Activated T-helper 2 cell treated with anti-CD3 and anti-CD28 coated beads, Interferon-gamma antibody, Interleukin-2, Interleukin-4, amounts not matched to agents 10 μg/mL and 5 μg/mL and 100 μg/mL, durations not matched to agents 14 hours and 24 hours and 36 hours (primary cell): Measurements from ENCODE around the gene MREG. TPM values are rescaled to one million over a fixed set of nuclear protein-coding genes. Genes with fewer than 3 reads are reported as not detected.
A peak's percentile ranks its signal among the peaks of the same experiment; 100 is the strongest.
"Not testable (repeated sequence)": the region's sequence is repeated elsewhere in the genome, so short reads cannot be mapped to it uniquely, and the experiment has no call there.

Experiments used
- DNase-seq: peaks from one replicate; pipeline ENCODE4 v3.0.0; 2021; ENCODE audit warnings: low spot score
- H3K27ac Mint-ChIP-seq: one replicate; pipeline ENCODE4 v1.8.0; 2021; ENCODE audit warnings: mixed read lengths
- H3K27me3 Mint-ChIP-seq: one replicate; pipeline ENCODE4 v1.8.0; 2021; ENCODE audit warnings: low read depth, mixed read lengths
- H3K36me3 Mint-ChIP-seq: one replicate; pipeline ENCODE4 v1.8.0; 2021; ENCODE audit warnings: low read depth, mixed read lengths
- H3K4me1 Mint-ChIP-seq: one replicate; pipeline ENCODE4 v1.8.0; 2021; ENCODE audit warnings: low read depth, mixed read lengths
- H3K4me3 Mint-ChIP-seq: one replicate; pipeline ENCODE4 v1.8.0; 2021; ENCODE audit warnings: low read depth, mild to moderate bottlenecking, moderate library complexity, mixed read lengths
- H3K9me3 Mint-ChIP-seq: one replicate; pipeline ENCODE4 v1.8.0; 2021; ENCODE audit warnings: mixed read lengths
- intact Hi-C: fragments of 100-400 bp; cut with micrococcal nuclease; formaldehyde crosslinking; loops from one replicate; pipeline ENCODE4 v1.15.1; 2023
- total RNA-seq: library from RNA; stranded (reverse); gene quantifications from 2 replicates; pipeline ENCODE4 v1.2.3, GENCODE V29; 2022

MREG gene
- total RNA-seq, 1 donor from 2014 or later, result 15.3 TPM

DNA sequence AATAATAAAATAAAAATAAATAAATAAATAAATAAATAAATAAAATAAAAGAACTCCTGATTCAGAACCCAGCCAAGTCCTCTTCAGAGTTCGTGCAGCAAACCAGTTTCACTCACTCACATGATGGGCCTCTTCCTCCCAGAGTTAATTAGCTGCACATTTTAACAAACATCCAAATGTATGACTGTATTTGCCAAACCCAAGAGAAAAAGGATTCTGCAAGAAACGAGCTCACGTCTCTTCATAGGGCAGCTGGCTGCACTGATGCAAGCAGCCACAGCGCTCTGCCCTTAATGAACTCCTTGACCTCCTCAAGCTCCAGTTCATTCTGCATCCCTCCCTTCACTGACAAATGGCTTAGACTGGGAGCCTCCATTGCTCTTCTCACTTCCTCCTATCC, 55.1 kb downstream of the MREG start:
- intact Hi-C loops, result no loop called here
- Mint-ChIP-seq H3K4me1 (peaks cover 2% of the 10 kb centered on the region), H3K9me3 (no peaks in the 10 kb centered on the region), H3K4me3 (no peak overlapping the region), H3K27me3 (no peaks in the 10 kb centered on the region), H3K27ac (no peak overlapping the region), H3K36me3 (peaks cover 4% of the 10 kb centered on the region)
- no peak for DNase-seq

DNA sequence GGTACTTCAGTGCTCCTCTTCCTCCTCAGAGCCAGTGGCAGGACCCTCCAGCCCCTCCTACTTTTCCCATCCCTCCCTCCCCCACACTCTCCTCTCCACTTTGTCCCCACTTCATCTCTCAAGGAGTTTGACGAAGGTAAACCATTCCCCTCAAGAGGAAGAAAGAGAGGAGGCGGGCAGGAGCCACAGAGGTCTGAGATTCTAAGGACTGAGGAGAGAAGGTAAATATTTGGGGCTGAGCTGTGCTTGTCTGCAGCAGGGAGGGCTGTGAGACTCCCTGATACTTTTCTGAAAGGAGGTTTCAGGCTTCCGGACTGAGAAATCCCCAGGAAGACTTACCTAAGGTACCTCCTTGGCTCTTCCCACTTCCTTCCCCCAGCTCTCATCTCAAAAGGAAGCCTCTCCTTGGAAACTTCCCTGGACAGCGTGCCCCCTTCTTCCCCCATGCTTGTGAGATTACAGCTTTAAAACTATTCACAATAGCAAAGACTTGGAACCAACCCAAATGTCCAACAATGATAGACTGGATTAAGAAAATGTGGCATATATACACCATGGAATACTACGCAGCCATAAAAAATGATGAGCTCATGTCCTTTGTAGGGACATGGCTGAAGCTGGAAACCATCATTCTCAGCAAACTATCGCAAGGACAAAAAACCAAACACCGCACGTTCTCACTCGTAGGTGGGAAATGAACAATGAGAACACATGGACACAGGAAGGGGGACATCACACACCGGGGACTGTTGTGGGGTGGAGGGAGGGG, 55.8 kb downstream of the MREG start:
- H3K4me3 Mint-ChIP-seq, H3K9me3 Mint-ChIP-seq, DNase-seq, H3K36me3 Mint-ChIP-seq, H3K4me1 Mint-ChIP-seq, H3K27me3 Mint-ChIP-seq, H3K27ac Mint-ChIP-seq, intact Hi-C loops: not testable (repeated sequence)

DNA sequence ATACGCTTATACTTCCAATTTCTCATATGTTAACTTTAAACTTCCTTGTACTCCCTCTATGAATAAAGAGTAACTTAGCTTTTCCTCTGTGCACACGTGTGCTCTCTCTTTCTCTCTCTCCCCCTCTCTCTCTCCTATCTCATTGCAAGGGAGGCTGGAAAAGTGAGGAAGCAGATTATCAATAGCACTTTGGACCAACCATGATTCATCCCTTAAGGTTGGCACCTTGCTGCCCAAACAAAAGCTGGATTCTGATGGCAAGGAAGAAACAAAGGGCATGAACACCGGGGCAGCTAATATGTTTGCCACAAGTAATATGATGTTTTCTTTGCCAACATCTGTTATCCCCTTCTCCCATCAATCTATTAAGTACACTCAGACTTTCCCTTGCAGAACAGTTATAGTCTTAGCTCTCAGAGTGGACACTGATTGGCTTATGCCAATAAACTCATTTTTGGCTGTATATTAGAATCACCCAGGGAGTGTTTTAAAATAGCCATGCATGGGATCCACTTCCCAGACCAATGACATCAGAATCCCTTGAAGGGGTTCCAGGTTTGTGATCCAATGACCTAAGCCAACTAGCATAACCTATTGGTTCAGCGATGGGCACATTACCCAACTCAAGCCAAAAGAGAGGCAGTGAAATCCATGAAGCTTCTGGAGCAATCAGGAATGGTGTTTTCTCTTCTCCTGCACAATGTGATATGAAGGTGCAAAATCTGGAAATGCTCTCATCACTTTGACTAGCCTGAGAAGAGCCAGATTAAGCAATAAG, 60.3 kb downstream of the MREG start:
- intact Hi-C loops, result no loop called here

DNA sequence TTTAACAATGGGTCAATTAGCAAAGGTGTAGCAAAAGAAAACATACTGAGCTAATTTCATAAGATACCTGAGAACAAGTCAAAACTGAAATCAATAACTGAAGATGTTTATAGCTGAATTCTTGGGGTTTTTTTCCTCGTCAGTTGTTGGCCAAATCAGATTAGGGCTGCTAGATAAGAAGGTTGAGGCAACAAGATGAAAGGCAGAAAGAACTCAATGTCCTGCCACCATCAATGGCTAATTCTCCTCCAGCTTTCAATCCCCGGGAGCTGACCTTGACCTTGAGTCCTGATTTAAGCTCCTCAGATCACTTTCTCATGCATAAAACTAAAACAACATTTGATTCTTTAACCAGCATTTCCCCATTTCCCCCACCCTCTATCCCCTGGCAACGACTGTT, 61.8 kb downstream of the MREG start:
- intact Hi-C loops, result loop anchor here (2.0 kb wide), 1 partner anchor 61 kb away; the partner anchor contains the start of gene MREG
- no peak overlapping the region for H3K4me3 Mint-ChIP-seq
- peaks cover 9% of the 10 kb centered on the region for H3K4me1 Mint-ChIP-seq
- H3K27ac Mint-ChIP-seq, result no peak overlapping the region
- no peaks in the 10 kb centered on the region for H3K27me3 Mint-ChIP-seq
- no peaks in the 10 kb centered on the region for H3K9me3 Mint-ChIP-seq
- peaks cover 2% of the 10 kb centered on the region for H3K36me3 Mint-ChIP-seq
- no peak for DNase-seq

More for the DNA sequence above, 60.3 kb downstream of the MREG start:
- Mint-ChIP-seq H3K36me3 (no peaks in the 10 kb centered on the region), H3K4me3 (no peak overlapping the region), H3K27me3 (no peaks in the 10 kb centered on the region), H3K4me1 (peaks cover 9% of the 10 kb centered on the region), H3K27ac (no peak overlapping the region), H3K9me3 (no peaks in the 10 kb centered on the region)
- DNase-seq, result no peak

DNA sequence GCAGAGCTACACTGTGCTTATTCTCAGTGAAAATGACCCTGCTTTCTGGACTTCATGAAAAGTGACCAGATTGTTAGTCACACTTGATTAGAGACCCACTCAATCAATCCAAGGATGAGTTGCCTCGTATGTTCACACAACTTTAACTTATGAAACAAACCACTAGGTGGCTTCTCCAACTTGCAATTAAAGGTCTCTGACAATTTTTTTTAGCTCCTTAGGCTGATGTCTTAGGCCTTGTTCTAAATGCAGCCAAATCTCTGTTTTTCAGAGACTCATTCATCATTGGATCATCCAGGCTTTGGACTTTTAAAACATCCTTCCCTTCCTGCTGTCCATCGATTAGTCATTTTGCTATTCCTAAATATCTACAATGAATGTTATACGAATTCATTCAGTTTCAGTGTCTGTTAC, 63.4 kb downstream of the MREG start:
- intact Hi-C loops, result loop anchor here (1.0 to 2.0 kb wide), 2 partner anchors 63 to 73 kb away; partner anchors contain the start of gene MREG
- no peaks in the 10 kb centered on the region for H3K27me3 Mint-ChIP-seq
- DNase-seq, result no peak
- peaks cover 4% of the 10 kb centered on the region for H3K36me3 Mint-ChIP-seq
- no peaks in the 10 kb centered on the region for H3K9me3 Mint-ChIP-seq
- no peak overlapping the region for H3K27ac Mint-ChIP-seq
- no peak overlapping the region for H3K4me3 Mint-ChIP-seq
- peaks cover 9% of the 10 kb centered on the region for H3K4me1 Mint-ChIP-seq

DNA sequence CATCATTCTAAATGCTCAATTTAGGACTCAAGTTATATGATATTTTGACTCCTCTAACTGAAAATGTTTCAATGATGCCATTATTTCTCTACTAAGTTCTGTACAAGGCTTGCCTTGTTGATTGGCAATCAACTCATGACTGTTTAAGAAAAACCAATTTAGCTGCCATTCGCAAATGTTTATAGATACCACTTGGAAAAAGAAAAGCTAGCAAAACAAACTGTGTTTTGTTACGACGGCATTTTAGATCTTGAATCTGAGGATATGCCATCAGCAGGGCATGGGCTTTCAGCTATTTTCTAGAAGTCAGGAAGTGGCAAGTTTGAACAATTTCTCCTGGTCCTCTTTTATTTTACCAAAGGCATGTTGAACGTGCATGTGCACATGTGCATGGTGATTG, 65.3 kb downstream of the MREG start:
- no peak overlapping the region for H3K4me3 Mint-ChIP-seq
- intact Hi-C loops, result no loop called here
- no peak overlapping the region for H3K27ac Mint-ChIP-seq
- peaks cover 7% of the 10 kb centered on the region for H3K36me3 Mint-ChIP-seq
- H3K27me3 Mint-ChIP-seq, result no peaks in the 10 kb centered on the region
- H3K4me1 Mint-ChIP-seq, result peaks cover 9% of the 10 kb centered on the region
- DNase-seq, result no peak
- H3K9me3 Mint-ChIP-seq, result no peaks in the 10 kb centered on the region

DNA sequence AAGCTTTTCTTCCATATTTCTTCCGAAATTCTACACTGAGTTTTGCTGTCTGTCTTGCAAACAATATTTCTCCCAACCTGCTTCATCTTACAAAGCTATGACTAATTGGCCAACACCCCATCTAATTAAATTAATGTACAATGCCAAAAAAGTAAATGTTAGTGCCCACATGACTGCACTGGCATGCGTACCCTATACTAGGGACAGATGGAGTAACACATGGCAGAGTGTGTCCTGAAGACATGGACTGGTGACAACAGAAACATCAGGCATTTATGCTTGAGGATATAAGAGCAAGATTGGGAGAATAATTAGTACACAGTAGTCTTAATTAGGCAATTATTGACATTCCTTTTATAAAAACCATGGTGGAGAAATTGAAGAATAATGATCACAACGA, 66.8 kb downstream of the MREG start:
- no peak for DNase-seq
- H3K36me3 Mint-ChIP-seq, result peaks cover 10% of the 10 kb centered on the region
- no peak overlapping the region for H3K27ac Mint-ChIP-seq
- H3K9me3 Mint-ChIP-seq, result no peaks in the 10 kb centered on the region
- intact Hi-C loops, result no loop called here
- no peak overlapping the region for H3K4me3 Mint-ChIP-seq
- H3K27me3 Mint-ChIP-seq, result no peaks in the 10 kb centered on the region
- H3K4me1 Mint-ChIP-seq, result peaks cover 6% of the 10 kb centered on the region

DNA sequence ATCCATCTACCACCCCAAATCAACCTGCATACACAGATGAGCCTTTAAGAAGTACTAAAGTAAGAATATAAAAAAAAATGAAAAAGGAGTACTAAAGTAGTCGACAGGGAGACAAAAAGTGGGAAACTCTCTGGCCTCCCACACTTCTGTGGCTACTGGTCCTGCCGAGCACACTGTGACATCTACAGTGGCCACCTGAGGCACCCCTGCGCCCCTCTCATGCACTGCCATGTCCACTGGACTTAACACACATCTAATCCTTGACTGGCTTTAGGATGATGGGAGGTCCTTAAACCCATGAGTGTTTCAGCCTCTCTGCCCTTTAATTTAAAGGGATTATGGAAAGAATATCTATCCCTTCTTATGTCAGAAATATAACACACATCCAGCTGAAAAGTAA, 71.2 kb downstream of the MREG start:
- intact Hi-C loops, result no loop called here
- H3K9me3 Mint-ChIP-seq, result no peaks in the 10 kb centered on the region
- DNase-seq, result no peak
- no peaks in the 10 kb centered on the region for H3K4me1 Mint-ChIP-seq
- no peaks in the 10 kb centered on the region for H3K27me3 Mint-ChIP-seq
- H3K27ac Mint-ChIP-seq, result no peak overlapping the region
- H3K4me3 Mint-ChIP-seq, result no peak overlapping the region
- peaks cover 11% of the 10 kb centered on the region for H3K36me3 Mint-ChIP-seq

DNA sequence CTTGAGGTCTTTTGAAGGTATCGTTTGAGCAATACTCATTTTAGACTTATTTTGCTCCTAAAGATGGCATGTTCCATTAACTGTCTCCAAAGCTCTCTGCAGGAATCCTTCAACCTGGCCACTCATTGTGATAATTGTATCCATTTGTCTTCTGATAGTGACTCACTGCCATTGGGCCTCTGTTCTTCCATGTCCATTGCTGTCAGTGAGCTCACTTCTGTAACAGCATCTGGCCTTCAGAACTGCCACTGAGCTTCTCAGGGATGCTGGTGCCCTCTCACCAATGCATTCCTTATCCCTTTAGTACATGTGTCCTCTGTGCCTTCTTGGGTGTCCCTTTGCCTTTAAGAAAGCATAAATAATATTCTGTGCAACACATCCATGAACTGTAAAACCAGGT, 71.6 kb downstream of the MREG start:
- Mint-ChIP-seq H3K36me3 (peaks cover 11% of the 10 kb centered on the region), H3K9me3 (no peaks in the 10 kb centered on the region), H3K4me1 (no peaks in the 10 kb centered on the region), H3K27me3 (no peaks in the 10 kb centered on the region), H3K4me3 (no peak overlapping the region), H3K27ac (no peak overlapping the region)
- intact Hi-C loops, result no loop called here
- DNase-seq, result no peak

DNA sequence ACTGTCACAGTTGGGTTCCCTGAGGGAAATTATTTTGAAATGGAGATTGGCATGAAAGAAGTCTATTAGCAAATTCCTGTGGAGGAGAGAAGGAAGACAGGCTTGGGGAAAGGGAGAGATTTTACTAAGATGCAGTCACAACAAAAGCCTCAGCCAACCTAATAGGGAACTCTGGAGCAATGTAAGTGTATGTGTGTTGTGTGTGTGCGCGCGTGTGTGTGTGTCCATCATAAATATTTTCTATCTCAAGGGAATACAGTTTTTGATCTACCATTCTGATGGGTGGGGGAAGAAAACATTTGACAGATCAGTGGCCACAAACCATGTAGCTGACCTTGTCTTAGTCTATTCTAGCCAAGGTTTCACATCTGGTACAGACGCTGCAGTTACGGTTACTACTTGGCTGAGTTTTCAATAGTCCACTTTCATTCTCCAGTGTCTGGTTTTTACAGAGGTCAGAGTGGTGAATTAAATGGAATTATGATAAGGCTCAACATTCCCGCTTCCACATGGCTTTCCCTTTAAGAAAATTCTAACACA, 72.6 kb downstream of the MREG start:
- peaks cover 7% of the 10 kb centered on the region for H3K36me3 Mint-ChIP-seq
- no peaks in the 10 kb centered on the region for H3K4me1 Mint-ChIP-seq
- intact Hi-C loops, result no loop called here
- DNase-seq, result no peak
- H3K27me3 Mint-ChIP-seq, result no peaks in the 10 kb centered on the region
- no peak overlapping the region for H3K4me3 Mint-ChIP-seq
- no peaks in the 10 kb centered on the region for H3K9me3 Mint-ChIP-seq
- H3K27ac Mint-ChIP-seq, result no peak overlapping the region

DNA sequence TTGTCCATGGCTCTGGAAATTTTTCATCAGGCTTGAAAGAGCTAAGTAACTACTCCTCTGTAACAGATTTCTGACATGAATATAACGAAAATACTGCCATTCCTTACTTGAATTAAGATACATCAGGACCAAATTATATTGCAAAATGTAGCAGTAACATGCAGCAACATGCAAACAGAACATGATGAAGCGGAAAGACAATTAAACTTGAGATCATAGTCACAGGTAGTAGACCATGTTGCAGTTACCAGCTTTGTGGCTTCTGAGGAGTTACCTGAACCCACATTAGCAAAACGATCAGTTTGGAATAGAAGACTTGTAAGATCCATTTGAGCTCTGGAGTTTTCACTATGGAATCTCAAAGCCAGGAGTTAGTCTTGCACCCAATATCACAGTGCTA, 76.2 kb downstream of the MREG start:
- Mint-ChIP-seq H3K4me3 (no peak overlapping the region), H3K4me1 (no peaks in the 10 kb centered on the region), H3K27ac (no peak overlapping the region), H3K36me3 (peaks cover 3% of the 10 kb centered on the region), H3K27me3 (no peaks in the 10 kb centered on the region), H3K9me3 (no peaks in the 10 kb centered on the region)
- DNase-seq, result no peak
- intact Hi-C loops, result no loop called here

DNA sequence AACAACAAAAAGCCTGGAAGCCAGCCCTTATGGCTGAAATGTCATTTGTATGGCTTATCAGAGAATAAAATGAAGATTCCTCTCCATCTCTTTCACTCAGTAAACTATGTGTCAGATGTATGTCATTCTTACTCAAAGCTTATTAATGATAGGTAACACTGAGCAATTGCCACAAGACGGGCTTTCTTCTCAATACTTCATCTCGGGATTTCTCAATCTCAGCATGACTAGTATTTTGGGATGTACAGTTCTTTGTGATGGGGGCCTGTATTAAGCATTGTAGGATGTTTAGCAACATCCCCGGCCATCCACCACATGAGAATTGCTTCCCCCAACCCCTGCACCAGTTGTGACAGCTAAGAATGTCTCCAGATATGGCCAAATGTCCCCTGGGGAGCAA, 80.2 kb downstream of the MREG start:
- intact Hi-C loops, result no loop called here
- Mint-ChIP-seq H3K9me3 (no peaks in the 10 kb centered on the region), H3K4me3 (no peak overlapping the region), H3K4me1 (peaks cover 10% of the 10 kb centered on the region), H3K27ac (no peak overlapping the region), H3K27me3 (no peaks in the 10 kb centered on the region), H3K36me3 (no peaks in the 10 kb centered on the region)
- DNase-seq, result no peak

DNA sequence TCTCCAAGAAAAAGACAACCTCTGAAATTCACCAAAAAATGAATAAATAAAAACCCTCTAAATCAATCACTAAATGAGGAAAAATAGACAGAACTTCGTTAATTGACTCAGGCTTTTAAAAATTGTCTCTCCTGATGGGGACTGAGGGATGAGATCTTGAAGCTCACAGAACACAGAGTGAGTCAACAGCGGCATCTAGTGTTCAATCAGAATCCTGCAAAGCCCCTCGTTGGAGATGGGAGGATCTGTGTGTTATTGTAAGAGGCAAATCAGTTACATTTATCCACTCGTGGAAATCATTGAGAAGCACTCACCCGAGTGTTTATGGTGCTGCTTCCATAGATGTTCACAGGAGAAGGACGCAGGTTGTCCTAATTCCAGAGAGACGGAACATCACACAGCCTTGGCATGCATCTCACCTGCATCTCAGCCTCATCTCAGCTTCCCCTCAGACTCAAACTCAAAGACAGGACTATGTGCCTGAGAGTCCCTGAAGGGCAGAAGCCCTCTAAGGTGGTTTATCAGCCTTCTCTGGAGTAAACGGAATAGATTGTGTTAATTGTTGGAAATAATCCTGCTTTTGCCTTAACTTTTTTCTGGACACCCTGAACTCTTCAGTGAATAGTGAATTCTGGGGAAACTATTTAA, 82.0 kb downstream of the MREG start:
- DNase-seq, result peak; percentile 28
- Mint-ChIP-seq H3K27me3 (no peaks in the 10 kb centered on the region), H3K4me1 (peaks cover 10% of the 10 kb centered on the region), H3K27ac (no peak overlapping the region), H3K4me3 (no peak overlapping the region), H3K9me3 (no peaks in the 10 kb centered on the region), H3K36me3 (no peaks in the 10 kb centered on the region)
- intact Hi-C loops, result no loop called here
